Stimulated activated CD4-positive, alpha-beta T cell treated with anti-CD3 and anti-CD28 coated beads, Interleukin-2, amount 100 ng/mL, for 24 hours (primary cell): ENCODE measurements around the gene PSORS1C1.

ENCODE experiments used
- DNase-seq, 2 donors: peaks; one replicate each; pipeline ENCODE4 v3.0.0-alpha.2; 2020

Gene PSORS1C1

GRCh38 chr6:31096656-31097055 is 17.9 kb upstream of the PSORS1C1 start:
- no peak for DNase-seq

- no peak for DNase-seq
Measured at GRCh38 chr6:31098449-31098938, 16.1 kb upstream of the PSORS1C1 start.

DNA sequence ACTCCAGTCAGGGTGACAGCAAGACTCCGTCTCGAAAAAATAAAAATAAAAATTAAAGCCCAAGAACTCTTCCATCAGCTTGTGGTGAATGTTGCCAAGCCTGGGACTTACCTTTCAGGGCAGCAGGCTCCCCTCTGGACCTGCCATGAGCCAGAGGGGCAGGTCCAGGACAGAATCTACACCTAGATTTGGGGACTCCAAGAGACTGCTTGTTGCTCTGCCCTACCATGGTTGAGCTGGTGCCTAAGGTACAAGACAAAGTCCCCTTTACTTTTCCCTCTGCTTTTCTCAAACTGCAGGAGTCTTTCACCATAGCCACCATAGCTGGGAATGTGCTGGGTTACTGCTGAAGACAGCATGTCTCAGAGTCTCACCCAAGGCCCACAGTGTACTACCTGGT is 11.5 kb upstream of the PSORS1C1 start:
- DNase-seq, result no peak

DNA sequence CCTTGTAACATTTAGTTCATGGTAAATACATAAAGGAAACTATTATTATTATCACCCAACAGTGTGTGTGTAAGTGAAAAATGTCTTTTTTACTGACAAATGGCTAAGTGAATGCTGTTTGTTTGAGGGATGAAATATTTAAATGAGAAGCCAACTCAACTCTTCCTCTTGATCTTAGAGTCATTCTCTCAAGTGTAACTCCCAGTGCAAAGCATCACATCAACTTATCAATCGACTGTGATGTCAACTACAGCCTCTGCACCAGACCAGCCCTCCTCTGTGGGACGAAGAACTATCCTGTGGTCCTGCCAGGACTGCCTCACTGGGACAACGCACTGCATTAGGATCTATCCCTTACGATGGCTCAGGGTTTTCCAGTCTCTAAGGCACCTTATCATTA is 7.5 kb upstream of the PSORS1C1 start:
- no peak for DNase-seq

DNA sequence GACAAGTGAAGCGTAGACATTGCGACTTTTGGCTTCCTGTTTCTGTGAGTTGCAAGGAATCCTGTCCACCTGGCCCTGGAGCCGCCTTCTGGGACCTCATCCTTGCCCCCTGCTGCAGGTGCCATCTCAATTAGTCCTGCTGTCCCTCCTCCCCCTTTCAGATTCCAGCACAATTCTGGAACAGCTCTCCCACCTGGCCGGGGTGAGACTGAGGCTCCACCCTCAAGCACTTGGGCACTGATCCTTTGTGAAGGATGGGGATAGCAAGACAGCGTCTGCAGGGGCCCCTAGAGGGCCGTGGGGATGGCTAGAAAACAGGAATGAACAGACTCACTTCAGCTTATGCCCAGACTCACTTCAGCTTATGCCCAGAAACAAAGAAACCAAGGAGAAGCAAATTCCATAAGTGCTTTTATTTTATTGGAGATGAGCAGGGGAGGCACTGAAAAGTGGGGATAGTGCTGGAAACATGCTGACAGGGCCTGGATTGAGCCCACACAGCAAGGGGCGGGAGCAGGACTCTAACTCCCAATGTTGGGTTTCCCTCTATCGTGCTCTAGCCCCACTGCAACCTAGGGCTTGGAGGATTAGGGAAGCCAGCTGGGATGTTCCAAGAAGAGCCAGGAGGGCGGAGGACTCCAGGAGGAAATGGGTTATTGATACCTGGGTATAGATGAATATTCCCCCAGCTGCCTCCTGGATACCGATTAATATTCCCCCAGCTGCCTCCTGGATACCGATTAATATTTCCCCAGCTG is 3.6 kb upstream of the PSORS1C1 start:
- no peak for DNase-seq

DNA sequence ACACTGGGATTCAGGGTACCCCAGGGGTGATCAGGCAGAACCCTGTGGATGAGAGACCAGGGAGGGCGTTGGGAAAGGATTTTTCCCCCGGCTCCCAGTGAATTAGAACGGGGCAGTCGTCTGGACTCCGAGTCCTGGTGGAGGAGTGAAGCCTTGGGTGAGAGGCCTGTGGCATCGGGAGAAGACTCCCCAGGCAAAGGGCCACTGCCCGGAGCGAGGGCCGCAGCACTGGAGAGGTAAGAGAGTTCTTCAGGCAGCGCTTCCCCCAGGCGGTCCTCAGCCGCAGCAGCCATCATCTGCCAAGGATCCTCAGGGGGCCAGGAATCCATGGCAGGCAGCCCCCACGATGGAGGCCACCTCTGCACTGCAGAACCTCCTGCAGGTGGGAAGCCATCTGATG is 2.9 kb upstream of the PSORS1C1 start:
- no peak for DNase-seq

DNA sequence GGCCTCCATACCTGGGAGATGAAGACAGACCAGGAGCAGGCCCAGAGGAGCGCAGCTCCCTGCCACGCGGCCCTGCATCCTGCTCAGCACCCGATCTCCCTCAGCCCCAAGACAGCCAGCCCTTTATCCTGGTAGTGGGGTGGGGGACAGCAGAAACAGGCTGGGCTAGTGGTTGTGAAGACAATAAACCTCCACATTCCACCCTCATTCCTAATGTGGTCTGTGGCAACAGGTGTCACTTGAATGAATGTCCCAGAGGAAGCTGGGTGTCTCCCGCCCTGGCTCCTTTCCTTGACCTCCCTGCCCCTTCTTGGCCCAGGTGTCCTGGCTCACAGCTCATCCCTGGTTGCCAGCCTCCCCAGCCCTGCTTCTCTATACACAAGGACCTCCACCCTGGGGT is 2.1 kb upstream of the PSORS1C1 start, which contains the start of gene C6orf15:
Gene C6orf15, minus strand, starts transcription at position 98 of the 400 bp plus-strand sequence. Its CDS starts 20 bp downstream, at position 78.
- no peak for DNase-seq

DNA sequence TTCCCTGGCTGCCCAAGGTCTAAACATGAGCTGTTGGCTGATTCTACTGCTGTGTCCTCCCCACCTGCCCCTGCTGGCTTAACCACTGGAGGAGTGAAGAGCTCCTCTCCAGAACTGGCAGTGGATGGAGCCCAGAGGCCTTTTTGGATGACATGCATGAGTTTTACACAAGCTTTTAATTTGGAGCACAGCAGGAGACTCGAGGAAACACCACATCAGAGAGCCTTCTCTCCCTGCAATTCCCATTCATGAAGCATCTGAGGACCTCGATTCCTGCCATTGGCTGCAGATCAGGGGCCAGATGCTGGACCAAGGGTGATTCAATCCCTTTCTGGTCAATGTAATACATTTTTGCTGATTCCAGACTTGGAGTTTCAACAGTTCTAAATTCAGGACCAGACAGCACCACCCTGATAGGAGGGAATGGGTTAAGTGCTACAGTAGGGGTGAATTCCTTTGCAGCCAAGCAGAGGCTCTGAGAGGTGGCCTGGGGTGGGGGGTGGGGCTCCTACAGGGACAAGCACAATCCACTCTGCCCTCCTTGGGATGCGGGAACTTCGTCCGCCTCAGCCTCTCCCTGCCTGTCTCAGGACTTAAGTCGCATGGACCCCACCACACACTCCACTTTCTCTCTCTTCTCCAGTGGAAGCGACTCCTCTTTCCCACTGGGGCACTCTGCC is 599 bp upstream of the PSORS1C1 start:
- no peak for DNase-seq

- DNase-seq, result no peak
Measured at GRCh38 chr6:31114970-31115849, 610 bp downstream of the PSORS1C1 start.

DNA sequence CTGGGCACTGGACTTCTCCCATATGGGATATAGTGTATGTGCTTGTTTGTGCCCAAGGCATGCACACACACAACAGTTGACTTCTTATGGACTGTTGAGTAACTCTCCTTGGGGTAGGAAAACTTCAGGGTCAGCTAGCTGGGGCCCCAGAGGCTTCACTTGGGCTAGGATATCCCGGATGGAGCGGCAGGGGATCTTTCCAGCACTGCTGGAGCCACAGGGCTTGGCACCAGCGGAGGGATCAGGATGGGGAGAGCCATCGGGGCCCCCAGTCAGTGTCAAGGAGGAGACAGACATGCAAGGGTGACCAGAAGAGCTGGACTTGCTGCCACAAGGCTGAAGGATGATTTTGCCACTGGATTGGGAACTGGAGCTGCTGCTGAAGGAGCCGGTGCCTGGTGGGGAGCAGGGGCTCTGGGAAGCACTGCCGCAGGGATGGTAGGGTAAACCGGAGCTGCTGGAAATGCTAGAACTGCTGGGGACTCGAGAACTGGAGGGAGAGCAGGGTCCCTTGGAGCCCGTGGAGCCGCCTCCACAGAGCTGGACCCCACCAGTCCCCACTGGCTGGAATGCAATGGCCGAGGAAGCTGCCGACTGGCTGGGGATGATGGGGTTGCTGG is 1.5 kb downstream of the PSORS1C1 start:
- DNase-seq, result no peak

GRCh38 chr6:31116661-31117385 is 2.2 kb downstream of the PSORS1C1 start:
- no peak for DNase-seq

DNA sequence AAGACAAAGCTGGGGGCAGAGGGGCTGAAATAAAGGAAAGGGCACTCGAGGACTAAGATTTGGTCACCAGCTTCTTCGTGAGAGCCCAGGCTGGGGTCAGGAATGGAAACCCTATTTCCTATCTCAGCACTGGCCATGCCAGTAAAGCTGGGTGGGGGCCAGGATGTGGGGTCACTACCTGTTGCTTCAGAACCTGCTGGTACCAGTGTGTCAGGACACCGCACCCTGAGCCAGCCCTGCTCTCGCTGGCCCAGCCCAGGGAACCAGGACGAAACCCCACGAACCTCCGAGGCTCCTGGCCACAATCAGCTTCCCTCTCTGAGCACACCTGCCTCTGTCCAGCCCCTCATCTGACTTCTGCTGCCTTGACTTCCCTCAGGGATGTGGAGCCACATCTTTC is 3.6 kb downstream of the PSORS1C1 start:
- DNase-seq, result no peak

- no peak for DNase-seq
Measured at GRCh38 chr6:31120151-31120915, 5.7 kb downstream of the PSORS1C1 start, which contains the start of gene CDSN. Gene CDSN, minus strand, starts transcription at chr6:31120446. Its CDS starts 27 bp downstream, at chr6:31120419.

GRCh38 chr6:31121131-31121790 is 6.7 kb downstream of the PSORS1C1 start:
- DNase-seq, result no peak

DNA sequence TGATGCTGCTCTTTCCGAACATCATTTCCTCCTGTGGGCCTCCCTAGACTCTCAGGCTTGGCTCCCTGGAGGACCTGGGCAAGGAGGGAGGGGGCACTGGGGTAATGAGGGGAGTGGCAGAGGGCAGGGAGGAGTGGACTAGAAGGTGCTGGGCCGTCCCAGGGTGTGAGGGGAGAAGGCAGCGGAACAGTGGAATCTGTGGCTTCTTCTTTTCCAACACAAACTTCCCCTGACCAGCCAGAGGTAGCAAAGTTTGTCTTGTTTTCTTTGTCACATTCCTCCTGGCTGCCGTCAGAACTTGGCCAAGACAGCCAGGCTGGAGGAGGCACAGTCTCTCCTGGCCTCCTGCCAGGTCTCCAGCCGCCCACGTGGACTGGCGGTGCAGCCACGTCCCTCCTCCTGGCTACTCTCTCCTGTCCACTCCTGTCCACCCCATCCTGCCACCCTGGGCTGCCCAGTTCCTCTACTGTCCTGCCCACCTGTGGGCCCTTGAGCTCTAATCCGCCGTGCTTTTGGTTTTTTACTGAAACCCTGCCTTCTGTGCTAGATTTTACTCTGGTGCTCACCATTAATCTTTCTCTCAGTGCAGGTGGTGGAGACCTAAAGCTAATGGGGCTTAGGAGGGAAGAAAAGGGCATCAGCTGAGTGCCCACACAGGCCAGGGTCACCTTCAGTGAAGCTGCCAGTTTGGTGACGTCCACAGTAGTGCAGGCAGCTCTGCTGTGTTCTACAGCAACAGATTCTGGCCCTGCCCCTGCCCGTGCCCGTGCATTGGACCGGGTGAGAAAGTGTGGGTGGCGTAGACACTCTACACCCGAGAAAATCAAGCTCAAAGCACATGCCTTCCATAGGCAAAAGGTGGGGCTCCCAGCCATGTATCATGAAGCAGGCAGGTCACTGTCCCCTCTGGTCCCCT is 8.4 kb downstream of the PSORS1C1 start:
- no peak for DNase-seq

DNA sequence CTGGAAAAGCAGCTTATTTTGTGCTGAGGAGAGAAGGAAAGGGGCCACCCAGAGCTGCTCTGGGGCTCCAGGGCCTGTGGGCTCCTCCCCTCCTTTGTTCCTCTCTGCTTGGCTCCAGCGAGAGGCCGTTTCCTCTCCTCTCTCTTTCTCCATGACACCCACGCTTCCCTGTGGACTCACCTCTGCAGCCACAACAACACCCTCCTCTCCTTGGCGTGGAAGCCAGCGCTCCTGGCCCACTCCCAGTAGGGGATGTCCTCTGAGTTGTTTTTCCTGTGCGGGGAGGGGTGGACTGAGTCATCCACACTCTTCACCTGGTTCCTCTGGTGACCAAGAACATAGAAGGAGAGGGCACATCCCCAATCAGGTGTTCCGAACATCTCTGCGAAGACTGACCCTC is 10.6 kb downstream of the PSORS1C1 start:
- DNase-seq, result no peak

- DNase-seq, result no peak
Measured at GRCh38 chr6:31125586-31126363, 11.2 kb downstream of the PSORS1C1 start.

DNA sequence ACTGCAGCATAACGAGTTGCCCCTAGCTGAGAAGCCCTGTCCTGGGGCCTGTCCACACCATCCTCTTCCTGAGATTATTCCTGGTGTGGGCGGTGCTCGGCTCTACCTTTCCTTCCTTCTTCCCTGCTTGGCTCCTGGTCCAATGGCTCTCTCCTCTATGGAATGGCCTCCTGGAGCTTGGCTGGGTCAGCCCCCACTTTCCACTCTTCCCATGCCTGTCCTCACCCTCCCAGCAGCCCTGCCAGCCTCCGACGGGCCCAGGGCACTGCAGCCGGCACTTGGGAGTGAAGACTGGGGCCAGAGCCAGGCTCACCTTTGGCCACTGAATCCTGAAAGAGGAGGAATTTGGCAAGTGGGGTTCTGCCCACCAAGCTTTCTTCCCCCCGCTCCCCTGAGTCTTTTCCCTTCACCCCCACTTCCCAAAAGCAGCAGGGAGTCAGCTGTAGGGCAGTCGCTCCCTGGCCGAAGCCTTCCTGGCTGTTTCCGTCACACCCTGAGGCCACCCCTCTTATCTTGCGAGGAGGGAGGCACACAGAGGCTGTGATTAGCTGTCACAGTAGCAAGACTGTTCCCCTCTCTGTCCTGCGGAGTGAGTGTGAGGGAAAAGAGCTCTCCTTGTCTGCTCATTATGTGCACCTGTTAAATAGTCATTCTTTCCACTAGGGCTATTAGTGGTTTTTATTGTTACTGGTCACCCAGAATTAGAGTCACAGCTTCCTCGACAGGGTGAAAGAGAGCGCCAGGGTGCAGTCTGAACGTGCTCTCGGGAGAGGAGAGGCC is 12.0 kb downstream of the PSORS1C1 start:
- DNase-seq, result no peak
